GM19351 (cell line): Measurements from ENCODE around the gene KRT77.
"Not testable (repeated sequence)": the region's sequence is repeated elsewhere in the genome, so short reads cannot be mapped to it uniquely, and the experiment has no call there.

Experiments
- ATAC-seq: cut with Tn5 transposase; IDR thresholded peaks from one replicate; pipeline ENCODE4 v1.9.1; 2021; ENCODE audit warnings: mild to moderate bottlenecking, moderate library complexity; ENCODE audit not compliant: unreplicated experiment

Gene KRT77

GRCh38 chr12:52703424-52703823, at the start of gene KRT77:
Gene KRT77, minus strand, starts transcription at chr12:52703524. Its CDS starts 90 bp downstream, at chr12:52703434.
- no peak for ATAC-seq

GRCh38 chr12:52752516-52752915, 49.2 kb upstream of the KRT77 start:
- ATAC-seq, result no peak

- ATAC-seq, result no peak
These were observed 48.5 kb upstream of the KRT77 start for GRCh38 chr12:52751795-52752194.

GRCh38 chr12:52750532-52750931, 47.2 kb upstream of the KRT77 start:
- not testable (repeated sequence) for ATAC-seq

GRCh38 chr12:52749827-52750226, 46.5 kb upstream of the KRT77 start:
- ATAC-seq, result no peak

GRCh38 chr12:52748578-52748977, 45.3 kb upstream of the KRT77 start:
- no peak for ATAC-seq

GRCh38 chr12:52745554-52745953, 42.2 kb upstream of the KRT77 start:
- no peak for ATAC-seq

- no peak for ATAC-seq
These were observed 41.3 kb upstream of the KRT77 start for GRCh38 chr12:52744493-52745156.

- no peak for ATAC-seq
These were observed 39.6 kb upstream of the KRT77 start for GRCh38 chr12:52742822-52743457.

GRCh38 chr12:52742196-52742580, 38.9 kb upstream of the KRT77 start:
- no peak for ATAC-seq

GRCh38 chr12:52741375-52742195, 38.3 kb upstream of the KRT77 start:
- ATAC-seq, result no peak

GRCh38 chr12:52740584-52740983, 37.3 kb upstream of the KRT77 start:
- ATAC-seq, result no peak

- ATAC-seq, result no peak
These were observed 36.6 kb upstream of the KRT77 start for GRCh38 chr12:52739963-52740362.

- ATAC-seq, result no peak
These were observed 32.7 kb upstream of the KRT77 start for GRCh38 chr12:52735816-52736632.

GRCh38 chr12:52735106-52735505, 31.8 kb upstream of the KRT77 start:
- no peak for ATAC-seq

GRCh38 chr12:52730793-52731192, 27.5 kb upstream of the KRT77 start:
- no peak for ATAC-seq

GRCh38 chr12:52730383-52730782, 27.1 kb upstream of the KRT77 start:
- ATAC-seq, result no peak

GRCh38 chr12:52729147-52729546, 25.8 kb upstream of the KRT77 start:
- ATAC-seq, result no peak

GRCh38 chr12:52728374-52728773, 25.1 kb upstream of the KRT77 start:
- no peak for ATAC-seq

- no peak for ATAC-seq
These were observed 23.7 kb upstream of the KRT77 start for GRCh38 chr12:52727037-52727436.

GRCh38 chr12:52726451-52726850, 23.1 kb upstream of the KRT77 start:
- ATAC-seq, result no peak
